ENCODE measurements around the gene EFCAB5. TPM values are rescaled to one million over a fixed set of nuclear protein-coding genes. Genes with fewer than 3 reads are reported as not detected.
"Not testable (repeated sequence)": the region's sequence is repeated elsewhere in the genome, so short reads cannot be mapped to it uniquely, and the experiment has no call there.

Gene EFCAB5
- total RNA-seq, 2 donors from 2014 or later: 0.55 TPM; not detected in 1

DNA sequence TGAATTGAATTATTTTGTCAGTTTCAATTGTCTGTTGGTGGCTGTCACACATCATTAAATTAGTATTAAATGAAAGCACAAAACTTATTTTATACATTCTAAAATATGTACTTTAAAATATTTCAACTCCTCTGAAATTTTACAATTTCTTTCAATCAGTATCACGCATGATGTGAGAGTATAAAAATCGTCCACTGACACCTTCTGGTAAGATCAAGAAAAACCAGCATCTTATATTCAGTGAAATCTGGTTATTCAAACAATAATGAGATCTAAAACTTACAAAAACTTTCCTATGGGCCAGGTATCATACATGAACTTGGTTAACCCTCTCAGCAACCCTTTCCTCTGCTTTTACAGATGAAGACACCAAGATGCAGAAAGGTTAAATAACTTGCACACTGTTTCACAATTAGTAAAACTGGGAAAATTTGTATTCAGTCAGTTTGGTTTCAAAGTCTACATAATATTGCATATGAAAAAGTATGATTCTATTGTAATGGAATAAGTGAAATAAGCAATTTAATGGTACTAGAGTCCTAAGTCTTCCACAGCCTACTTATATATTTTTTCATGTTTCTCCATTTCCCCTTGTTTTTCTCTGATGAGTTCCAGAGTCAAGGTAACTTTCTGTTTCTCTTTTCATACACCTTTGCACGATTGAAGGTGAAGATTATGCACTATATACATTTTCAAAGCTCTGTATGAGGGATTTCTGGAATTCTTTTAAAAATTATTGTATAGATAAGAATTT, 58.7 kb downstream of the EFCAB5 start:
- H3K4me1 Mint-ChIP-seq: peaks cover 11% of the 10 kb centered on the region
- no peak for DNase-seq
- H3K4me3 Mint-ChIP-seq: peak overlapping the region; percentile 31
- no peaks in the 10 kb centered on the region for H3K9me3 ChIP-seq (ENCODE audit: control insufficient read depth, low read length, poor library complexity, severe bottlenecking)
- H3K27ac Mint-ChIP-seq: peak overlapping the region; percentile 81
- no peak for ATAC-seq
- peaks cover 5% of the 10 kb centered on the region for H3K27me3 Mint-ChIP-seq
- no peaks in the 10 kb centered on the region for H3K36me3 Mint-ChIP-seq (ENCODE audit: low read depth)

DNA sequence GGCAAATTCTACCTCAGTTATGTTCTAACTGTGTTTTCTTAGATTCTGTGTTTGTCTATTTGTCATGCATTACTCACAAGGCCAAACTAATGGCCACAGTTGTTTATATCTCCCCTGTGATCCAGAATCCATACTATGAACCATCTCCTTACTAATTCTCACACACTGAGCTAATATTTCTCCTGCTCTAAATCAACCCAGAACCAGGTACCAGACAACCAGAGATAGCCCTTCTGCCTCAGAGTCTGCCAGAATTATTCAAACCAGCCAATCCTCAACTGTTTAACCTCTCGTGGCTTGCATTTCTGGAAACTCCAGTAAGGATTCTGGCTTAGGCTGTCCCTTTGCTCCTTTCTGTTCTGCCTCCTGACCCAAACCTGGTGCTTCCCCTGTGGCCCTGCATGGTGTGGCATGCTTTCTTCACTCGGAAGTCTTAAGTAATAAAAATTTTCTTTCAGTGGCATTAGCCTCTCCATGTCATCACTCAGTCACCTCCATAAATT, 59.4 kb downstream of the EFCAB5 start:
- Mint-ChIP-seq H3K4me3 (no peak overlapping the region), H3K4me1 (peaks cover 11% of the 10 kb centered on the region), H3K27me3 (peaks cover 5% of the 10 kb centered on the region), H3K36me3 (ENCODE audit: low read depth) (no peaks in the 10 kb centered on the region), H3K27ac (peak overlapping the region; percentile 81)
- no peak for ATAC-seq
- no peaks in the 10 kb centered on the region for H3K9me3 ChIP-seq (ENCODE audit: control insufficient read depth, low read length, poor library complexity, severe bottlenecking)
- no peak for DNase-seq

DNA sequence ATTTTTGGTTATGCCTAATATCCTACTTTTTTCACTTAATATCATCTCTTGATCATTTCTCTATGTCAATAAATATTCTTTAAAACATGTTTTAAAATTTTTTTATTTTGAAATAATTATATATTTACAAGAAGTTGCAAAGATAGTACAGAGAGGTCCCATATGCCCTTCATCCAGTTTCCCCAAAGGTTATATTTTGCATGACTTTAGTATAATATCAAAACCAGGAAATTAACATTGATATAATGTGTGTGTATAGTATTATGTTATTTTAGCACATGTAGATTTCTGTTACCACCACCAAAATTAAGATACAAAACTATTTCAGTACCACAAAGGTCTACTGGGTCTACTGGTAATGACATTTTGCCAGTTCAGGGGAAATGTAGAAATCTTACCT, 60.7 kb downstream of the EFCAB5 start:
- H3K27me3 Mint-ChIP-seq: peaks cover 5% of the 10 kb centered on the region
- H3K36me3 Mint-ChIP-seq (ENCODE audit: low read depth): no peaks in the 10 kb centered on the region
- H3K27ac Mint-ChIP-seq: no peak overlapping the region
- ATAC-seq (no peak), DNase-seq (no peak)
- H3K9me3 ChIP-seq (ENCODE audit: control insufficient read depth, low read length, poor library complexity, severe bottlenecking): no peaks in the 10 kb centered on the region
- H3K4me3 Mint-ChIP-seq: no peak overlapping the region
- peaks cover 11% of the 10 kb centered on the region for H3K4me1 Mint-ChIP-seq

DNA sequence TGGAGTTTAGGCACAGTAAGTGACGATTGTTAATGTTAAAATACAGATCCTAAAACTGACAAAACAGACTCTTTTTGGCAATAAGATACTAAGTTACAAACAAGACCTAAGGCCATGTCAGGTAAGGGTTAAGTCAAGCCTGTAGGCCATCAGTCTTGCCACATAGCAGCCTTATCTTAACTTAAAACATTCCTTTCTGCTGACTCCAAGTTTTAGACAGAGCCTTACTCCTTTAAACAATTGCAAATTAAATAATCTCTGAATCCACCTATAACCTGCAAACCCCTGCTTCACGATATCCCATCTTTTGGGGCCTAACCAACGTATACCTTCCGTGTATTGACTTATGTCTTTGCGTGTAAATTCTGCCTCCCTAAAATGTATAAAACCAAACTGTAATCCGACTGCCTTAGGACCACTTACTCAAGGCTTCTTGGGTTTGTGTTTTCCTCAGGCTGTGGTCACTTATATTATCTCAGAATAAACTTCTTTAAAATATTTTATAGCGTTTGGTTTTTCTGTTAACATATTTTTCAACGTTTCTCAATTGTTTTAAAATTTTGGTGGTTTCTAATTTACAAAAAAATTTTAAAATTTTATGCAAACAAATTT, 64.4 kb downstream of the EFCAB5 start:
- H3K36me3 Mint-ChIP-seq (ENCODE audit: low read depth): no peaks in the 10 kb centered on the region
- ATAC-seq: no peak
- no peaks in the 10 kb centered on the region for H3K27me3 Mint-ChIP-seq
- H3K4me3 Mint-ChIP-seq: no peak overlapping the region
- no peak overlapping the region for H3K27ac Mint-ChIP-seq
- no peaks in the 10 kb centered on the region for H3K9me3 ChIP-seq (ENCODE audit: control insufficient read depth, low read length, poor library complexity, severe bottlenecking)
- no peak for DNase-seq
- H3K4me1 Mint-ChIP-seq: peaks cover 4% of the 10 kb centered on the region

DNA sequence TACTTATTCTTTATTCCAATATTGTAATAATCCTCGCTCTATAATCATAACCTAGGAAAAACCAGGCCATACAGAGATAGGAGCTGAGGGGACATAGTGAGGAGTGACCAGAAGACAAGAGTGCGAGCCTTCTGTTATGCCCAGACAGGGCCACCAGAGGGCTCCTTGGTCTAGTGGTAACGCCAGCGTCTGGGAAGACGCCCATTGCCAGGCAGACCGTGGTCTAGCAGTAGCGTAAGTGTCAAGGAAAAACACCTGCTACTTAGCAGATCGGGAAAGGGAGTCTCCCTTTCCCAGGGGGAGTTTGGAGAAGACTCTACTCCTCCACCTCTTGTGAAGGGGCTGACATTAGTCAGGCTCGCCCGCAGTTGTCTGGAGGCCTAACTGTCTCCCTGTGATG, 70.5 kb downstream of the EFCAB5 start:
- not testable (repeated sequence) for H3K9me3 ChIP-seq (ENCODE audit: control insufficient read depth, low read length, poor library complexity, severe bottlenecking); H3K36me3 Mint-ChIP-seq (ENCODE audit: low read depth); H3K4me3 Mint-ChIP-seq; ATAC-seq; H3K27ac Mint-ChIP-seq; DNase-seq; H3K4me1 Mint-ChIP-seq
- peaks cover 10% of the 10 kb centered on the region for H3K27me3 Mint-ChIP-seq

DNA sequence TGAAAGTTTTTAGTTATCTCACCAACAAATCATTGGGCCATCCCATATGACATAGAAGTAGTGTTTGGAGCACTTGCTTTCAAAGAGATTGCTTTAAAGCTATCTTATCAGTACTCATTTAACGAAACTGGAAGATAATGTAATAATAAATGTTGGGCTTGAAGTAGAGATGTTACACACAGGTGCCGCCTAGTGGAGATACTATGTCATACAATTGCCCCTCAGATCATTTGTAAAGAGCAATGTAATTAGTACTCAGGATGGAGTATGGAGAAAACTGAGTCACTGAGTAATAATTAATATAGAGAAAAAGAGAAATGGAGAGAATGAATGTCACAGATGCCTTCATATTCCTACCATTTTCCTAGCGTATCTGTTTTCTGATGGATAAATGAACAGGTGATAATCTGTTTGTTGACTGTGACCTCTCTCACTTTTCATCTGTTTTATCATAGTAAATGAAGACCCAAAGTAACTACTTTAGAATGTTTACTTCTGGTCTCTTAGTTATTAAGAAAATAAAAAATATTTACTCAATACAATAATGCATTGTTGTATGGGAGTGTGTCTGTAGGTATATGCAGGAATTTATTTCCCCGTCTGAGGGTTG, 80.4 kb downstream of the EFCAB5 start:
- H3K4me3 Mint-ChIP-seq: no peak overlapping the region
- H3K9me3 ChIP-seq (ENCODE audit: control insufficient read depth, low read length, poor library complexity, severe bottlenecking): no peaks in the 10 kb centered on the region
- peak in 1 of 3 donors; percentile 8 for DNase-seq
- H3K36me3 Mint-ChIP-seq (ENCODE audit: low read depth): no peaks in the 10 kb centered on the region
- ATAC-seq: peak; percentile 75
- H3K27ac Mint-ChIP-seq: no peak overlapping the region
- peaks cover 3% of the 10 kb centered on the region for H3K4me1 Mint-ChIP-seq
- H3K27me3 Mint-ChIP-seq: peaks cover 11% of the 10 kb centered on the region

DNA sequence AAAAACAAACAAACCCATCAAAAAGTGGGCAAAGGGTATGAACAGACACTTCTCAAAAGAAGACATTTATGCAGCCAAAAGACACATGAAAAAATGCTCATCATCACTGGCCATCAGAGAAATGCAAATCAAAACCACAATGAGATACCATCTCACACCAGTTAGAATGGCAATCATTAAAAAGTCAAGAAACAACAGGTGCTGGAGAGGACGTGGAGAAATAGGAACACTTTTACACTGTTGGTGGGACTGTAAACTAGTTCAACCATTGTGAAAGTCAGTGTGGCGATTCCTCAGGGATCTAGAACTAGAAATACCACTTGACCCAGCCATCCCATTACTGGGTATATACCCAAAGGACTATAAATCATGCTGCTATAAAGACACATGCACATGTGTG, 83.9 kb downstream of the EFCAB5 start:
- H3K27me3 Mint-ChIP-seq; ATAC-seq; H3K9me3 ChIP-seq (ENCODE audit: control insufficient read depth, low read length, poor library complexity, severe bottlenecking); H3K4me1 Mint-ChIP-seq; H3K4me3 Mint-ChIP-seq; H3K27ac Mint-ChIP-seq; H3K36me3 Mint-ChIP-seq (ENCODE audit: low read depth); DNase-seq: not testable (repeated sequence)

DNA sequence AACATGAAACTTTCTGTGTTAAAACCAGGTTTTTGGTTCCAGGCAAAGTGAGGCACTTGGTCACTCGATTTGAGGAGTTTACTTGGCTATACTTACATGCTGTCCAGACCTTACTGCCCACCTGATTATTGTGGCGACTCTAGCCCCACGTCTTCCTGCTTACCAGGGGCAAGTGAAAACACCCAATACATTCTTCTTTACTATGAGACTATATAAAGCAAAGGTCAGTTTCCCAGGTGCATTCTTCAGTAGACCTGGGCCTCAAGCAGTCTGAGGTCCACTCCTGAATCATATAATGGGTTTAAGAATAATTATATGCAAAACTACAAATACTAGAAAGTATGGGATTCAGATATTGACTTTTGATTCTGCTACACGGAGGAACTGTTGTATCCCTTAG, 86.2 kb downstream of the EFCAB5 start:
- Mint-ChIP-seq H3K27me3 (no peaks in the 10 kb centered on the region), H3K4me3 (no peak overlapping the region), H3K4me1 (no peaks in the 10 kb centered on the region), H3K27ac (no peak overlapping the region), H3K36me3 (ENCODE audit: low read depth) (no peaks in the 10 kb centered on the region)
- DNase-seq (no peak), ATAC-seq (no peak)
- no peaks in the 10 kb centered on the region for H3K9me3 ChIP-seq (ENCODE audit: control insufficient read depth, low read length, poor library complexity, severe bottlenecking)

DNA sequence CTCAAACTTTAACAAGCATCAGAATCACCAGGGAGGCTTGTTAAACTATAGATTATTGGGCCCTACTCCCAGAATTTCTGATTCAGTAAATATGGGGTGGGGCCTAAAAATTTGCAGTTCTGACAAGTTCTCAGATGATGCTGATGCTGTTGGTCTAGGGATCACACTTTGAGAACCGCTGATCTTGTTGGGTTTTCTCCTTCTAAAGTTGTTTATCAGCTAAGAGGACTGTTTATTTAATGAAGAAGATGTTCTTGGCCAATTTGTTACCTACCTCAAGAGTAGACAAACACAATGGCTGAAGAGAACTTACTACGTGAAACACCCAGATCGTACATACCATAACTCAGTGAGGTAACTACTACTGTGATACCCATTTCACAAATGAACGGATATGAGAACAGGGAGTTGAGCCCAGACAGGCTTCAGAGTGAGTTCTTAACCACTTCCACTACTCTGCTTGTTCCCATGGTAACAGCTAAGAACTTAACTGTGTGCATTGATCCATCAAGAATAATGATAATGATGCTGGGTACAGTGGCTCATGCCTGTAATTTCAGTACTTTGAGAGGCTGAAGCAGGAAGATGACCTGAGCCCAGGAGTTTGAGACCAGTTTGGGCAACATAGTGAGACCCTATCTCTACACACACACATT, 89.9 kb downstream of the EFCAB5 start:
- Mint-ChIP-seq H3K27me3 (peaks cover 5% of the 10 kb centered on the region), H3K36me3 (ENCODE audit: low read depth) (peaks cover 2% of the 10 kb centered on the region), H3K4me1 (no peaks in the 10 kb centered on the region), H3K4me3 (no peak overlapping the region), H3K27ac (no peak overlapping the region)
- H3K9me3 ChIP-seq (ENCODE audit: control insufficient read depth, low read length, poor library complexity, severe bottlenecking): no peaks in the 10 kb centered on the region
- ATAC-seq (peak; percentile 54), DNase-seq (no peak)

DNA sequence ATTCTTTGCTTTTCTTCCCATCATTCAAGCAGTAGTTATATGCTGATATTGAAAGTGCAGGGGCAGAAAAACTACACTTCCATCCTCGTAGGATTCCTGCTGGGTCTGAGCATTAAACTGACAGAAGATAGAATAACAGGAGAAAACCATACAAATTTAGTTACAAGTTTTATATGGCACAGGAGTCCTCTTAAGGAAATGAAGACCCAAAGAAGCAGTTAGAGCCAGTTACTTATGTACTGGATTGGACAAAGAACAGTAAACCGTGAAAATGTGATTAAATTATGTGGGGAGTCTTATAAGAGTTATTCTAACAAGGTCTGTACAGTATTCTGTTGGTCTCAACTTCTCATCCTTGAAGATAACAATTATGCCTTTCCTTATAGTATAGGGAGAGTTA, 93.9 kb downstream of the EFCAB5 start:
- DNase-seq: no peak
- Mint-ChIP-seq H3K4me1 (no peaks in the 10 kb centered on the region), H3K4me3 (no peak overlapping the region), H3K36me3 (ENCODE audit: low read depth) (peaks cover 4% of the 10 kb centered on the region), H3K27ac (no peak overlapping the region), H3K27me3 (peaks cover 17% of the 10 kb centered on the region)
- ATAC-seq: no peak
- H3K9me3 ChIP-seq (ENCODE audit: control insufficient read depth, low read length, poor library complexity, severe bottlenecking): no peaks in the 10 kb centered on the region

DNA sequence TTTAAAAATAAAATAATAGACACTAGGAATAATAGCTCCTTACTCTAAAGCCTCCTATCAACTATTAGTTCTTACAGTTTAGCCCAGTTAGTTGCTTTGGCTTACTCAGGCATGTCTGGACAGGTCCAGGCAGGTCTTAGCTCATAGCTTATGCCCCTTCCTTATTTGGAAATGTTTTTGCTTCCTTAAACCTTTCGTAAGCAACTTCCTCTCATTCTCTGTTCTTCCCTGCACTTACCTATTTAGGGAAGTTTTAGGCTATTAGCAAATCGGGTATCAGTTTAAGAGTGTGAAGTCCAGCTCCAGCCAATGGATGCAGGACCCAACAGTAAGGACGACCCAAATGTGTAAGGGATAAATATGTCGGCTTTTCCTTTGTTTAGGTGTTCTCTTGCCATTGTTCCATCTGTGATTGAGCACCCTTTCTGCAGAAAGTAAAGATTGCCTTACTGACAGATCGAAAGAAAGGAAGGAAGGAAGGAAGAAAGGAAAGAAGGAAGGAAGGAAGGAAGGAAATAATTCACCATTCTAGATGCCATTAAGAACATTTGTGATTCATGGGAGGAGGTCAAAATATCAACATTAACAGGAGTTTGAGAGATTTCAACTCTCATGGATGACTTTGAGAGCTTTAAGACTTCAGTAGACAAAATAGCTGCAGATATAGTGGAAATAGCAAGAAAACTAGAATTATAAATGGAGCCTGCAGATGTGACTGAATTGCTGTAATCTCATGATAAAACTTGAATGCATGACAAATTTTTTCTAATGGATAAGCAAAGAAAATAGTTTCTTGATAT, 99.5 kb downstream of the EFCAB5 start:
- not testable (repeated sequence) for H3K36me3 Mint-ChIP-seq (ENCODE audit: low read depth); DNase-seq; ATAC-seq; H3K4me3 Mint-ChIP-seq; H3K27ac Mint-ChIP-seq; H3K9me3 ChIP-seq (ENCODE audit: control insufficient read depth, low read length, poor library complexity, severe bottlenecking); H3K4me1 Mint-ChIP-seq
- H3K27me3 Mint-ChIP-seq: peaks cover 19% of the 10 kb centered on the region

DNA sequence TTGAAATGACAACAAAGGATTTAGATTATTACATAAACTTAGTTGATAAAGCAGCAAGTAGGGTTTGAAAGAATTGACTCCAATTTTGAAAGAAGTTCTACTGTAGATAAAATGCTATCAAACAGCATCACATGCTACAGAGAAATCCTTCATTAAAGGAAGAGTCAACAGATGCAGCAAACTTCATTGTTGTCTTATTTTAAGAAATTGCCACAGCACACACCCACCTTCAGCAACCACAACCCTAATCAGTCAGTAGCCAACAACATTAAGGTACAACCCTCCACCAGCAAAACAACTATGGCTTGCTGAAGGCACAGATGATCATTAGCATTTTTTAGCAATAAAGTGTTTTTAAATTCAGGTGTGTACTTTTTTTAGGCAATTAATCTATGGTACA, 100.1 kb downstream of the EFCAB5 start:
- ATAC-seq (no peak), DNase-seq (no peak)
- no peaks in the 10 kb centered on the region for H3K4me1 Mint-ChIP-seq
- H3K27me3 Mint-ChIP-seq: peaks cover 19% of the 10 kb centered on the region
- H3K4me3 Mint-ChIP-seq: no peak overlapping the region
- no peak overlapping the region for H3K27ac Mint-ChIP-seq
- H3K36me3 Mint-ChIP-seq (ENCODE audit: low read depth): peaks cover 2% of the 10 kb centered on the region
- H3K9me3 ChIP-seq (ENCODE audit: control insufficient read depth, low read length, poor library complexity, severe bottlenecking): peaks cover 4% of the 10 kb centered on the region
